Small intestine (tissue), 7 donors: ENCODE data around the gene NFE2L1. TPM values are rescaled to one million over a fixed set of nuclear protein-coding genes. Genes with fewer than 3 reads are reported as not detected.

Experiments used
- DNase-seq, 2 donors: peaks; one replicate each; pipeline versions ENCODE4 v3.0.0 to v3.0.0-alpha.2; 2013
- FAIRE-seq: peaks from 2 replicates; lab custom pipeline; 2012; peaks lifted over from hg19 to GRCh38; lab: Jason Lieb, UNC
- H3K27ac ChIP-seq, 3 donors: one replicate each; pipeline ENCODE4 v1.5.1; 2013; ENCODE audit warnings: low read length in 2 of 3, mild to moderate bottlenecking in 2 of 3, control low read depth in 1 of 3, inconsistent platforms in 1 of 3, low read depth in 1 of 3, moderate library complexity in 1 of 3
- H3K27me3 ChIP-seq, 3 donors: one replicate each; pipeline ENCODE4 v1.6.1; 2013; ENCODE audit warnings: low read length in 3 of 3, inconsistent platforms in 1 of 3; ENCODE audit not compliant: control insufficient read depth in 3 of 3, insufficient read depth in 3 of 3
- H3K36me3 ChIP-seq, 3 donors: one replicate each; pipeline ENCODE4 v1.6.1; 2013; ENCODE audit warnings: low read length in 3 of 3, inconsistent platforms in 1 of 3, low read depth in 1 of 3, mild to moderate bottlenecking in 1 of 3, moderate library complexity in 1 of 3; ENCODE audit not compliant: control insufficient read depth in 3 of 3, insufficient read depth in 2 of 3
- H3K4me1 ChIP-seq, 3 donors: one replicate each; pipeline ENCODE4 v1.6.1; 2013; ENCODE audit warnings: low read length in 2 of 3, inconsistent platforms in 1 of 3, low read depth in 1 of 3, mild to moderate bottlenecking in 1 of 3, moderate library complexity in 1 of 3; ENCODE audit not compliant: control insufficient read depth in 3 of 3, insufficient read depth in 2 of 3
- H3K4me3 ChIP-seq, 3 donors: one replicate each; pipeline ENCODE4 v1.5.1; 2013; ENCODE audit warnings: low read length in 3 of 3, control low read depth in 1 of 3, inconsistent platforms in 1 of 3, low read depth in 1 of 3, mild to moderate bottlenecking in 1 of 3, moderate library complexity in 1 of 3
- H3K9me3 ChIP-seq, 2 donors: one replicate each; pipeline ENCODE4 v1.6.1; 2013; ENCODE audit warnings: low read depth in 1 of 2, low read length in 1 of 2; ENCODE audit not compliant: control insufficient read depth in 2 of 2, insufficient read depth in 1 of 2
- WGBS, 3 donors: extraction: QIAGEN DNeasy Blood & Tissue Kit; methylation state at CpG; one replicate each; pipeline ENCODE4 v1.1.7; 2013; 5-methylcytosine and 5-hydroxymethylcytosine counted together
- polyA plus RNA-seq, 4 donors: library from polyadenylated mRNA; stranded (reverse) in 3 of 4; unstranded in 1 of 4; fragments of 200-250 nt in 3 of 4; fragments of 120-200 nt in 1 of 4; gene quantifications; one replicate each; pipeline versions ENCODE4 v1.2.1 to v1.2.3, GENCODE V29; 2013
- donor health status: healthy with polysubstance abuse.
- donor health status: control.
- donor health status: control.
- donor health status: Bipolar disorder and iron deficiency.
- donor health status: healthy.

Gene NFE2L1
- polyA plus RNA-seq, 4 donors: 52.1 to 110 (median 74.6) TPM

GRCh38 chr17:48055531-48056245 is 7.5 kb downstream of the NFE2L1 start:
- 76 to 88% (median 87%) methylated on average over 5 of the region's 5 CpGs for WGBS, 3 donors

GRCh38 chr17:48056246-48056745 is 8.1 kb downstream of the NFE2L1 start:
- Histone ChIP-seq H3K9me3 (no peaks in the 10 kb centered on the region), H3K27me3 (no peaks in the 10 kb centered on the region), H3K27ac (peak overlapping the region in 1 of 3 donors; percentile 19), H3K4me1 (peaks cover 7 to 40% (median 30%) of the 10 kb centered on the region in 3 donors), H3K36me3 (peaks cover 13 to 96% (median 53%) of the 10 kb centered on the region in 3 donors), H3K4me3 (no peak overlapping the region)
- FAIRE-seq (no peak), DNase-seq (no peak)
- WGBS, 3 donors: 82 to 93% (median 88%) methylated on average over 10 of the region's 10 CpGs

More at GRCh38 chr17:48055531-48056245, 7.5 kb downstream of the NFE2L1 start:
- DNase-seq: no peak
- H3K27ac ChIP-seq: peak overlapping the region in 1 of 3 donors; percentile 19
- no peak overlapping the region for H3K4me3 ChIP-seq
- H3K9me3 ChIP-seq: no peaks in the 10 kb centered on the region
- H3K4me1 ChIP-seq: peaks cover 7 to 46% (median 32%) of the 10 kb centered on the region in 3 donors
- peaks cover 13 to 99% (median 50%) of the 10 kb centered on the region in 3 donors for H3K36me3 ChIP-seq
- FAIRE-seq: no peak
- no peaks in the 10 kb centered on the region for H3K27me3 ChIP-seq

- Histone ChIP-seq H3K9me3 (no peaks in the 10 kb centered on the region), H3K36me3 (peaks cover 18 to 94% (median 59%) of the 10 kb centered on the region in 3 donors), H3K4me3 (no peak overlapping the region), H3K4me1 (peaks cover 4 to 34% (median 25%) of the 10 kb centered on the region in 3 donors), H3K27ac (peak overlapping the region in 1 of 3 donors; percentile 8), H3K27me3 (no peaks in the 10 kb centered on the region)
- DNase-seq (no peak), FAIRE-seq (no peak)
- 67 to 95% (median 84%) methylated on average over 2 of the region's 2 CpGs for WGBS, 3 donors
Measured at GRCh38 chr17:48056879-48057278, 8.7 kb downstream of the NFE2L1 start.

GRCh38 chr17:48057626-48058025 is 9.5 kb downstream of the NFE2L1 start:
- FAIRE-seq (no peak), DNase-seq (no peak)
- Histone ChIP-seq H3K9me3 (no peaks in the 10 kb centered on the region), H3K4me3 (no peak overlapping the region), H3K27me3 (no peaks in the 10 kb centered on the region), H3K36me3 (peaks cover 18 to 93% (median 60%) of the 10 kb centered on the region in 3 donors), H3K4me1 (peaks cover 0 to 26% (median 19%) of the 10 kb centered on the region in 3 donors), H3K27ac (no peak overlapping the region)
- WGBS, 3 donors: 79 to 87% (median 80%) methylated on average over 4 of the region's 4 CpGs

- Histone ChIP-seq H3K4me3 (no peak overlapping the region), H3K9me3 (no peaks in the 10 kb centered on the region), H3K36me3 (peaks cover 21 to 89% (median 60%) of the 10 kb centered on the region in 3 donors), H3K27me3 (no peaks in the 10 kb centered on the region), H3K27ac (no peak overlapping the region), H3K4me1 (peaks cover 0 to 17% (median 10%) of the 10 kb centered on the region in 3 donors)
- no peak for DNase-seq
- 80 to 87% (median 87%) methylated on average over 11 of the region's 11 CpGs for WGBS, 3 donors
- no peak for FAIRE-seq
Measured at GRCh38 chr17:48058393-48059124, 10.4 kb downstream of the NFE2L1 start.

- DNase-seq (no peak), FAIRE-seq (no peak)
- Histone ChIP-seq H3K36me3 (peaks cover 21 to 88% (median 57%) of the 10 kb centered on the region in 3 donors), H3K27me3 (no peaks in the 10 kb centered on the region), H3K27ac (no peak overlapping the region), H3K4me3 (no peak overlapping the region), H3K4me1 (peaks cover 0 to 11% (median 4%) of the 10 kb centered on the region in 3 donors), H3K9me3 (no peaks in the 10 kb centered on the region)
- 94 to 95% (median 95%) methylated on average over 32 of the region's 32 CpGs for WGBS, 3 donors
Measured at GRCh38 chr17:48059125-48059668, 11.0 kb downstream of the NFE2L1 start.

- no peak for DNase-seq
- Histone ChIP-seq H3K36me3 (peaks cover 21 to 77% (median 57%) of the 10 kb centered on the region in 3 donors), H3K4me1 (peaks cover 0 to under 1% (median 0%) of the 10 kb centered on the region in 3 donors), H3K27me3 (no peaks in the 10 kb centered on the region), H3K9me3 (no peaks in the 10 kb centered on the region), H3K27ac (no peak overlapping the region), H3K4me3 (no peak overlapping the region)
- 73 to 82% (median 79%) methylated on average over 7 of the region's 7 CpGs for WGBS, 3 donors
- FAIRE-seq: no peak
Measured at GRCh38 chr17:48060249-48060648, 12.1 kb downstream of the NFE2L1 start.

- 94 to 98% (median 96%) methylated on average over 7 of the region's 7 CpGs for WGBS, 3 donors
- Histone ChIP-seq H3K27me3 (no peaks in the 10 kb centered on the region), H3K9me3 (no peaks in the 10 kb centered on the region), H3K4me3 (no peak overlapping the region), H3K36me3 (peaks cover 17 to 64% (median 41%) of the 10 kb centered on the region in 3 donors), H3K4me1 (no peaks in the 10 kb centered on the region), H3K27ac (no peak overlapping the region)
- DNase-seq: no peak
- FAIRE-seq: no peak
Measured at GRCh38 chr17:48062273-48062672, 14.1 kb downstream of the NFE2L1 start.
